Measurements from ENCODE around the gene AEBP2.

- TF ChIP-seq NFIC (IDR thresholded peaks at IDR 0.05) (no peak), CEBPB (IDR thresholded peaks at IDR 0.05) (no peak), REST (IDR thresholded peaks at IDR 0.05; ENCODE audit: low read depth) (no peak), ZBTB7A (IDR thresholded peaks at IDR 0.05; ENCODE audit: low read depth) (no peak; the same call in 1 of the 2 replicates), EP300 (IDR thresholded peaks at IDR 0.05; ENCODE audit: borderline replicate concordance) (peak; percentile 7), EGR1 (IDR thresholded peaks at IDR 0.05) (no peak; the same call in 1 of the 2 replicates), TEAD4 (IDR thresholded peaks at IDR 0.05) (peak; percentile 27)
Measured at GRCh38 chr12:19439059-19440018, at the start of gene AEBP2.
